HepG2 (cell line): ENCODE measurements around the gene KANSL3. TPM values are rescaled to one million over a fixed set of nuclear protein-coding genes. Genes with fewer than 3 reads are reported as not detected.

Experiments used
- BHLHE40 ChIP-seq: IDR thresholded peaks from 2 replicates; pipeline ENCODE4 v1.6.1; 2011; ENCODE audit warnings: low read length, improper control_type of control experiment
- DMAP1 ChIP-seq: IDR thresholded peaks from 2 replicates; pipeline ENCODE4 v1.6.1; 2016
- GATAD1 ChIP-seq: IDR thresholded peaks from 2 replicates; pipeline ENCODE4 v1.6.1; 2016; ENCODE audit warnings: missing genetic modification reagents, missing compliant biosample characterization
- KDM5A ChIP-seq: fragments of 200-600 bp; sonication (generic); IDR thresholded peaks from 2 replicates; pipeline ENCODE4 v1.7.0; 2018; ENCODE audit warnings: antibody characterized with exemption, mild to moderate bottlenecking, low read length, borderline replicate concordance
- NFYB ChIP-seq: sonication (generic); formaldehyde crosslinking; IDR thresholded peaks from 2 replicates; pipeline ENCODE4 v1.4.0; 2020; ENCODE audit warnings: missing genetic modification reagents
- POLR2A ChIP-seq, 2 experiments: IDR thresholded peaks; 2 replicates each; pipeline ENCODE4 v1.6.1; 2011; ENCODE audit warnings: low read depth in 2 of 2, low read length in 2 of 2, mild to moderate bottlenecking in 1 of 2, moderate library complexity in 1 of 2; ENCODE audit not compliant: insufficient read depth in 1 of 2
- SRSF4 ChIP-seq: fragments of 200-400 bp; formaldehyde crosslinking; IDR thresholded peaks from one replicate; pipeline ENCODE4 v1.6.1; 2018; ENCODE audit warnings: mild to moderate bottlenecking, low read depth, low read length, moderate library complexity; ENCODE audit not compliant: poor library complexity, severe bottlenecking
- ZNF83 ChIP-seq: sonication (generic); formaldehyde crosslinking; IDR thresholded peaks from 2 replicates; pipeline ENCODE4 v1.4.0; 2020; ENCODE audit warnings: missing genetic modification reagents, mild to moderate bottlenecking, borderline replicate concordance
- polyA plus RNA-seq, 8 experiments: library from polyadenylated mRNA; depleted of rRNA in 3 of 8; stranded (reverse) in 7 of 8; unstranded in 1 of 8; fragments of >200 nt; fragmentation: Illumina TruSeq in 4 of 8; extraction: Trizol in 4 of 8; gene quantifications; 2 replicates each; pipeline versions ENCODE4 v1.2.1 to v1.2.3, GENCODE V29; 2011 to 2016; ENCODE audit warnings: low read depth in 4 of 8, missing spikeins in 1 of 8, mixed read lengths in 1 of 8; ENCODE audit not compliant: insufficient read depth in 1 of 8
- total RNA-seq, 5 experiments: library from RNA; depleted of rRNA; stranded (reverse); fragments of >200 nt; fragmentation: Illumina TruSeq; extraction: Trizol; gene quantifications; 2 replicates each; pipeline ENCODE4 v1.2.3, GENCODE V29; 2016; ENCODE audit warnings: low read depth in 1 of 5
- TF ChIP-seq, protein P1 (sequence below): sonication (generic); formaldehyde crosslinking; IDR thresholded peaks from 2 replicates; pipeline ENCODE4 v1.8.1; 2022; ENCODE audit warnings: mild to moderate bottlenecking, missing genetic modification reagents
- TF ChIP-seq, protein P2 (sequence below): sonication (generic); formaldehyde crosslinking; conservative IDR thresholded peaks from 2 replicates; pipeline ENCODE4 v1.4.0; 2020; ENCODE audit warnings: missing genetic modification reagents
- TF ChIP-seq, protein P3 (sequence below): sonication (generic); formaldehyde crosslinking; IDR thresholded peaks from 2 replicates; pipeline ENCODE4 v1.5.1; 2020; ENCODE audit warnings: mild to moderate bottlenecking, missing genetic modification reagents, borderline replicate concordance
- TF ChIP-seq, protein P4 (sequence below): IDR thresholded peaks from 2 replicates; pipeline ENCODE4 v1.6.1; 2016; ENCODE audit warnings: missing biosample characterization, missing genetic modification reagents, low read depth
- TF ChIP-seq, protein P5 (sequence below): sonication (generic); formaldehyde crosslinking; IDR thresholded peaks from 2 replicates; pipeline ENCODE4 v1.4.0; 2020; ENCODE audit warnings: mild to moderate bottlenecking, missing genetic modification reagents, borderline replicate concordance

The KANSL3 gene
- total and polyA plus RNA-seq, 2 of the 13 experiments (the other 11 are each of a cell fraction or from before 2014, with no cell fraction given): 20.8 to 37.3 TPM

DNA sequence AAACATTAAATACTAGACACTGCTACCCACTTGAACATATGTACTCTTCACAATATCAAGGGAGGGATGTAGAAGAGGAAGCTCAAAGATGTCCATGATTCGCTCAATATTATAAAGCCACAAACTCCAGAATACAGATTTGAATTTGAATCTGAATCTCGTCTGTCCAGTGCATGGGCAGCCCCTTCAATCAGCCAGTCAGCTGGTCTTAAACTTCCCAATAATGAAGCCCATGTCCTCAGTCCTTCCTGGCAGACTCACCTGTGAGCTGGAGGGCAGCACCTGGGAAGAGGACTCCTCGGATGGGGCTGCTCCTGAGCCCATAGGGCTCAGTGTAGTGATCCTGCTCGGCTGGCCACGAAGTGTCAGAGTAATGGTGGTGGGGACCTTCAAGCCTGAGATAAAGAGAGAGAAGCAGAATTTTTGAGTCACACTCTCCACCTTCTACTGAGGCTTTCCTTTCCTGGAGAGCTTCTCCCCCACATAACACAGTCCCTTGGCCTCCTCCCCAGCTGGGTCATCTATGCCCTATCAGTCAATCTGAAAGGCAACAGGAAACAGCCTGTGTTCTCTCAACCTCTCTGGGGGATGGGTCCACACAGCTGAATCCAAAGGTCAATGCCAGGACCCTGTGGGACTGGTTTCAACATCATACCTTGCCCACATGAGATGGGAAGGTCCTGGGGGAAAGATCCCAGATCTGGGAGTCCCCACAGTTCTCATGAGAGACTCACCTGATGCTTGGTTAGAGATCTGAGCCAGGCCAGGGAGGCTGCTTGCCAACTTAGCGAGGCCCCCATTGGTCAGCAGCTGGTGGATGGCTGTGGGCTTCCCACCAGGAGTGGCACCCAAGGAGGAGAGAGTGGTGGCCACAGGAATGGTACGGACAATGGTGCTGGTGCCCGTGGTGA lies 36.5 kb downstream of the KANSL3 start (continued):
- TF ChIP-seq, protein P1, sequence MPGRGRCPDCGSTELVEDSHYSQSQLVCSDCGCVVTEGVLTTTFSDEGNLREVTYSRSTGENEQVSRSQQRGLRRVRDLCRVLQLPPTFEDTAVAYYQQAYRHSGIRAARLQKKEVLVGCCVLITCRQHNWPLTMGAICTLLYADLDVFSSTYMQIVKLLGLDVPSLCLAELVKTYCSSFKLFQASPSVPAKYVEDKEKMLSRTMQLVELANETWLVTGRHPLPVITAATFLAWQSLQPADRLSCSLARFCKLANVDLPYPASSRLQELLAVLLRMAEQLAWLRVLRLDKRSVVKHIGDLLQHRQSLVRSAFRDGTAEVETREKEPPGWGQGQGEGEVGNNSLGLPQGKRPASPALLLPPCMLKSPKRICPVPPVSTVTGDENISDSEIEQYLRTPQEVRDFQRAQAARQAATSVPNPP (CRISPR knock-in tag): peak; percentile 58; the same call in 1 of the 2 replicates
- TF ChIP-seq DMAP1 (CRISPR knock-in tag) (0 out of 2 replicates have a peak, but pooled peaks have one; percentile 45), SRSF4 (no peak), NFYB (CRISPR knock-in tag) (no peak), KDM5A (no peak; the same call in 1 of the 2 replicates), BHLHE40 (no peak), GATAD1 (CRISPR knock-in tag) (no peak; the same call in 1 of the 2 replicates), ZNF83 (CRISPR knock-in tag) (no peak), POLR2A (IDR thresholded peaks at IDR 0.05; ENCODE audit: insufficient read depth in 1 of 2, low read depth in 2 of 2, low read length in 2 of 2) (peak in 1 of 2 experiments; percentile 22; a peak in 2 of 4 replicates)
- TF ChIP-seq, protein P2, sequence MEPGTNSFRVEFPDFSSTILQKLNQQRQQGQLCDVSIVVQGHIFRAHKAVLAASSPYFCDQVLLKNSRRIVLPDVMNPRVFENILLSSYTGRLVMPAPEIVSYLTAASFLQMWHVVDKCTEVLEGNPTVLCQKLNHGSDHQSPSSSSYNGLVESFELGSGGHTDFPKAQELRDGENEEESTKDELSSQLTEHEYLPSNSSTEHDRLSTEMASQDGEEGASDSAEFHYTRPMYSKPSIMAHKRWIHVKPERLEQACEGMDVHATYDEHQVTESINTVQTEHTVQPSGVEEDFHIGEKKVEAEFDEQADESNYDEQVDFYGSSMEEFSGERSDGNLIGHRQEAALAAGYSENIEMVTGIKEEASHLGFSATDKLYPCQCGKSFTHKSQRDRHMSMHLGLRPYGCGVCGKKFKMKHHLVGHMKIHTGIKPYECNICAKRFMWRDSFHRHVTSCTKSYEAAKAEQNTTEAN (CRISPR knock-in tag): no peak; the same call in 1 of the 2 replicates
- TF ChIP-seq, protein P3, sequence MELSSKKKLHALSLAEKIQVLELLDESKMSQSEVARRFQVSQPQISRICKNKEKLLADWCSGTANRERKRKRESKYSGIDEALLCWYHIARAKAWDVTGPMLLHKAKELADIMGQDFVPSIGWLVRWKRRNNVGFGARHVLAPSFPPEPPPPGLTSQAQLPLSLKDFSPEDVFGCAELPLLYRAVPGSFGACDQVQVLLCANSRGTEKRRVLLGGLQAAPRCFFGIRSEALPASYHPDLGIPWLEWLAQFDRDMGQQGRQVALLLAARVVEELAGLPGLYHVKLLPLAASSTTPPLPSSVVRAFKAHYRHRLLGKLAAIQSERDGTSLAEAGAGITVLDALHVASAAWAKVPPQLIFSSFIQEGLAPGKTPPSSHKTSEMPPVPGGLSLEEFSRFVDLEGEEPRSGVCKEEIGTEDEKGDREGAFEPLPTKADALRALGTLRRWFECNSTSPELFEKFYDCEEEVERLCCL (CRISPR knock-in tag): no peak
- TF ChIP-seq, protein P4, sequence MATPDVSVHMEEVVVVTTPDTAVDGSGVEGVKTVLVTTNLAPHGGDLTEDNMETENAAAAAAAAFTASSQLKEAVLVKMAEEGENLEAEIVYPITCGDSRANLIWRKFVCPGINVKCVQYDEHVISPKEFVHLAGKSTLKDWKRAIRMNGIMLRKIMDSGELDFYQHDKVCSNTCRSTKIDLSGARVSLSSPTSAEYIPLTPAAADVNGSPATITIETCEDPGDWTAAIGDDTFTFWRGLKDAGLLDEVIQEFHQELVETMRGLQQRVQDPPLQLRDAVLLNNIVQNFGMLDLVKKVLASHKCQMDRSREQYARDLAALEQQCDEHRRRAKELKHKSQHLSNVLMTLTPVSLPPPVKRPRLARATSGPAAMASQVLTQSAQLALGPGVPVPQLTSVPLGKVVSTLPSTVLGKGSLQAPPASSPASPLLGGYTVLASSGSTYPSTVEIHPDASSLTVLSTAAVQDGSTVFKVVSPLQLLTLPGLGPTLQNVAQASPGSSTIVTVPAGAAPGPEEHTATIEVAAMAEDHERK (CRISPR knock-in tag): no peak
- TF ChIP-seq, protein P5, sequence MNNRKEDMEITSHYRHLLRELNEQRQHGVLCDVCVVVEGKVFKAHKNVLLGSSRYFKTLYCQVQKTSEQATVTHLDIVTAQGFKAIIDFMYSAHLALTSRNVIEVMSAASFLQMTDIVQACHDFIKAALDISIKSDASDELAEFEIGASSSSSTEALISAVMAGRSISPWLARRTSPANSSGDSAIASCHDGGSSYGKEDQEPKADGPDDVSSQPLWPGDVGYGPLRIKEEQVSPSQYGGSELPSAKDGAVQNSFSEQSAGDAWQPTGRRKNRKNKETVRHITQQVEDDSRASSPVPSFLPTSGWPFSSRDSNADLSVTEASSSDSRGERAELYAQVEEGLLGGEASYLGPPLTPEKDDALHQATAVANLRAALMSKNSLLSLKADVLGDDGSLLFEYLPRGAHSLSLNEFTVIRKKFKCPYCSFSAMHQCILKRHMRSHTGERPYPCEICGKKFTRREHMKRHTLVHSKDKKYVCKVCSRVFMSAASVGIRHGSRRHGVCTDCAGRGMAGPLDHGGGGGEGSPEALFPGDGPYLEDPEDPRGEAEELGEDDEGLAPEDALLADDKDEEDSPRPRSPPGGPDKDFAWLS (CRISPR knock-in tag): 0 out of 2 replicates have a peak, but pooled peaks have one; percentile 76
